ENCODE results near the gene LRCH4. TPM values are rescaled to one million over a fixed set of nuclear protein-coding genes. Genes with fewer than 3 reads are reported as not detected.

Gene LRCH4
- total and polyA plus RNA-seq, 2 of the 13 experiments (the other 11 are each of a cell fraction or from before 2014, with no cell fraction given) = 7.0 to 9.3 TPM

- TF ChIP-seq ZNF784 (CRISPR knock-in tag; IDR thresholded peaks at IDR 0.05; ENCODE audit: borderline replicate concordance) (no peak), ARNT (IDR thresholded peaks at IDR 0.05) (no peak), NR3C1 (CRISPR knock-in tag; IDR thresholded peaks at IDR 0.05) (no peak), IKZF5 (CRISPR knock-in tag; IDR thresholded peaks at IDR 0.05) (no peak), ZNF234 (CRISPR knock-in tag; conservative IDR thresholded peaks at IDR 0.05) (no peak), ELF3 (CRISPR knock-in tag; IDR thresholded peaks at IDR 0.05) (no peak), ZNF558 (CRISPR knock-in tag; IDR thresholded peaks at IDR 0.05; ENCODE audit: borderline replicate concordance) (no peak), ATM (IDR thresholded peaks at IDR 0.05; ENCODE audit: borderline replicate concordance) (no peak), FOXM1 (CRISPR knock-in tag; IDR thresholded peaks at IDR 0.05) (no peak), ZNF44 (CRISPR knock-in tag; IDR thresholded peaks at IDR 0.05) (no peak), ZNF468 (CRISPR knock-in tag; IDR thresholded peaks at IDR 0.05) (no peak), ZNF646 (CRISPR knock-in tag; IDR thresholded peaks at IDR 0.05) (peak; percentile 85), SAP130 (CRISPR knock-in tag; IDR thresholded peaks at IDR 0.05; ENCODE audit: low read depth) (no peak), STAT6 (CRISPR knock-in tag; IDR thresholded peaks at IDR 0.05; ENCODE audit: borderline replicate concordance) (no peak), HNRNPL (IDR thresholded peaks at IDR 0.05; ENCODE audit: low read depth, low read length) (0 out of 2 replicates have a peak, but pooled peaks have one; percentile 48), CCAR2 (optimal IDR thresholded peaks at IDR 0.05; ENCODE audit: low read depth, low read length) (peak; percentile 72), SOX5 (CRISPR knock-in tag; IDR thresholded peaks at IDR 0.05; ENCODE audit: borderline replicate concordance) (no peak), ZNF333 (CRISPR knock-in tag; IDR thresholded peaks at IDR 0.05; ENCODE audit: borderline replicate concordance) (no peak), SPEN (CRISPR knock-in tag; IDR thresholded peaks at IDR 0.05; ENCODE audit: low read depth) (no peak)
Observed at GRCh38 chr7:100580466-100581283, 5.3 kb downstream of the LRCH4 start (continued).

All from HepG2 (cell line).